ENCODE measurements around the gene UTF1.

UTF1 gene

DNA sequence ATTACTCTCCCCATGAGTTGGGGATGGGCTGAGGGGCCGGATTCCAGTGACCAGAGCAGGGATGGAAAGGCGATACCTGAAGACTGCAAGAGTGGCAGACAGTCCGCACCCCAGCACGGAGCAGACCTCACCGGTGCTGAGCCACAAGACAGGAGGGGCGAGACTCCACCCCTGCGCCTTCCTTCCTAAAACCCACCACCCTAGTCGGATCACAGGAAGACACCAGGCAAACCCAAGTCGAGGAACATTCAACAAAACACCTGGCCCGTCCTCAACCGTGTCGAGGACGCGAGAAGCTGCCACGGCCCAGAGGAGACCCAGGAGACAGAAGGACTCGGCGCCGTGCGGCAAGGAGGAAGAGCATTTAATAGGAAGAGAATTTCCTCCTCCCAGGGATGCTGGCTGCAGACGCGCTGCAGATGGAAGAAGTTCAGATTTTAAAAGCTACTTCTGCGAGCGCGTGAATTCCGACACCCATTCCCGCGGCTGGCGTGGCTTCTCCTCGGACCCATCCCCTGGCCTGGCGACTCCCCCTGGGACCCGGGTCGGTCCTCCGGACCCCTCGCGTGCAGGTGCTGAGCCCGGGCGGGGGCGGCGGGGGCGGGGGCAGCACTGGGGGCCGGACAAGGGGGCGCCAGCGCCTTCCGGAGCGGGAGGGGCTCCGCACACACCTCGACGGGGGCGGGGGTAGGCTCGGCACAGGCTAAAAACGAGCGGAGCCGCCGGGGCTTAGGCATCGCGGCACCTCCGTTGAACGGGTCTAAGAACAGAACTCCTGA lies 563 bp upstream of the UTF1 start:
- DNase-seq, result no peak

DNA sequence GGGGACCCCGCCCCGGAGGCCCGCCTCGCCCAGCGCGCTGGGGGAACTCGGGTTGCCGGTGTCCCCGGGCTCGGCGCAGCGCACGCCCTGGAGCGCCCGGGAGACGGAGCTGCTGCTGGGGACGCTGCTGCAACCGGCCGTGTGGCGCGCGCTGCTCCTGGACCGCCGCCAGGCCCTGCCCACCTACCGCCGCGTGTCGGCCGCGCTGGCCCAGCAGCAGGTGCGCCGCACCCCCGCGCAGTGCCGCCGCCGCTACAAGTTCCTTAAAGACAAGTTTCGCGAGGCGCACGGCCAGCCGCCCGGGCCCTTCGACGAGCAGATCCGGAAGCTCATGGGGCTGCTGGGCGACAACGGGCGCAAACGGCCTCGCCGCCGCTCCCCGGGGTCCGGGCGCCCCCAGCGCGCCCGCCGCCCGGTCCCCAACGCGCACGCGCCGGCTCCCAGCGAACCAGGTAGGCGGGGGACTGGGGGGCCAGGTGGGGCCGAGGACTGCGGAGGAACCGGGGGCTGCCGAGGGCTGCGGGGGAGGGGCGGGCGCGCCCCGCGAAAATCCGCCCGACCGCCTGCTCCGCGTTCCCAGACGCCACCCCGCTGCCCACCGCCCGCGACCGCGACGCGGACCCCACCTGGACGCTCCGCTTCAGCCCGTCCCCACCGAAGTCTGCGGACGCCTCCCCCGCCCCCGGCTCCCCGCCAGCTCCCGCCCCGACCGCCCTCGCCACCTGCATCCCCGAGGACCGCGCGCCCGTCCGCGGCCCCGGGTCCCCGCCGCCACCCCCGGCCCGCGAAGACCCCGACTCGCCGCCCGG lies 574 bp downstream of the UTF1 start:
- DNase-seq, result peak; percentile 40 to 74 (median 62)

DNA sequence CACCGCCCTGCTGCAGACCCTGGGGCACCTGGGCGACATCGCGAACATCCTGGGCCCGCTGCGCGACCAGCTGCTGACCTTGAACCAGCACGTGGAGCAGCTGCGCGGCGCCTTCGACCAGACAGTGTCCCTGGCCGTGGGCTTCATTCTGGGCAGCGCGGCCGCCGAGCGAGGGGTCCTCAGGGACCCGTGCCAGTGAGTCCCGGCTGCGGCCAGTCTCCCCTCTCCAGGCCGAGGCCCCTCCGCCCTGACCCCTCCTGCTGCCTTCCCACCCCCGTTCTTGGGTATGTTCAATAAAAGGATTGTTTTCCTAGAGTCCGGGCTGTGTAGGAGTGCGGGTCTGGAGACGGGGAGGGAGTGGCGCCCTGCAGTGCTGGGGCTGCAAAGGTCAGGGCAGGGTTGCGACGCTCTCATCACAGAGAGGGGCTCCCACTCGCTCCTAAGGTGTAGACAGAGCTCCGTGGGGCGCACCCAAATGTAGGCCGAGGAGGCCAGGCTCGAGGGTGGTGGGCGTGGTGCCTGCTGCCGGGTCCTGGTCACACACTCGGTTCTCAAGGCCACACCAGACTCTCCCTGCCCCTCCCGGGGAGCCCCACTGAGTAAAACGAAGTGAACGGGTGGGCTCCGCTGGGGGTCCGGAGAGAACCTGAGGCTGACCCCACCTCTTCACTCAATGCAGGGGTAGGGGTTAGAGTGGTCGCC lies 1.4 kb downstream of the UTF1 start:
- no peak for DNase-seq

DNA sequence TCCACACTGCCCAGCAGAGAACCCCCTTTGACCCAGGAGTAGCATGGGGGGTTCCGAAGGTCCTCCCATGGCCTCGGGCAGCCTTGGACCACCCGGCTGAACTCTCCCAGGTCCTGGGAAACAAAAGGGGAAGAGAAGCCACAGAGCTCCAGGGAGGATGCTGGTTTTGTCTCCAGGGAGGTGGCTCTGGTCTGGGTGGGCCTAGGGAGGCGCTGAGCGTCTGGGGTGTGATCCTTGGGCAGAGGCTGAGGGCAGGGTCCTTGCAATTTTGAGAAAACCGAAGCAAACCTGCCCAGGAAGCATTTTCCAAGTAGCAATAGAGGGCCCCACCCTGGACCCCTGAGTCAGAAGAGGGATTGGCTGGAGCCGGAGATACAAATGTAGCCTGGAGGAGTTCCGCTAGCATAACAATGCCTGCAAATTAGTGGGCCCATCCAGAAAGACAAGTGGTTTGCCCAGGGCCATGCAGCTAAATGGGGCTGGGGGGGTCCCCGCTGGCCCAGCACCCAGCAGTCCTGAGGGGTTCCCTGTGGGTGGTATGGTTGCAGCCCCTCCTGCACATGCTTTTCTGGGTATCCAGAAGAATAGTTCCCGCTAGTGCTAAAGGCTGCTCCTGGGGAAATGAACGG lies 2.0 kb downstream of the UTF1 start:
- no peak for DNase-seq

DNA sequence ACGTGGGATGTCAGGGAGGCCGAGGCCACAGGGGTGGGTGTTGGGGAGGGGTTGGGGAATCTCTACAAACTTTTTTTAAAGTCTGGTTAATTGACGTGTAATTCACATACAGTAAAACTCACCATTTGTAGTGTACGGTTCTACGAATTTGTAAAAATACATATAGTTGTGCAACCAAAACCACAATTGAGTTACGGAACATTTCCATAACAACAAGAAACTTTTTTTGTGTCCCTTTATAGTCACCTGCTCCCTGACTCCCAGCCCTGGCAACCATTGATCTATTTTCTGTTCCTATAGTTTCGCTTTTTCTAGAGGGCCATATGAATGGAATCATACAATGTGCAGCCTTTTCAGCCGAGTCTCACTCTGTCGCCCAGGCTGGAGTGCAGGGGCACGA lies 4.8 kb downstream of the UTF1 start:
- peak in 1 of 3 donors; percentile 11 for DNase-seq

DNA sequence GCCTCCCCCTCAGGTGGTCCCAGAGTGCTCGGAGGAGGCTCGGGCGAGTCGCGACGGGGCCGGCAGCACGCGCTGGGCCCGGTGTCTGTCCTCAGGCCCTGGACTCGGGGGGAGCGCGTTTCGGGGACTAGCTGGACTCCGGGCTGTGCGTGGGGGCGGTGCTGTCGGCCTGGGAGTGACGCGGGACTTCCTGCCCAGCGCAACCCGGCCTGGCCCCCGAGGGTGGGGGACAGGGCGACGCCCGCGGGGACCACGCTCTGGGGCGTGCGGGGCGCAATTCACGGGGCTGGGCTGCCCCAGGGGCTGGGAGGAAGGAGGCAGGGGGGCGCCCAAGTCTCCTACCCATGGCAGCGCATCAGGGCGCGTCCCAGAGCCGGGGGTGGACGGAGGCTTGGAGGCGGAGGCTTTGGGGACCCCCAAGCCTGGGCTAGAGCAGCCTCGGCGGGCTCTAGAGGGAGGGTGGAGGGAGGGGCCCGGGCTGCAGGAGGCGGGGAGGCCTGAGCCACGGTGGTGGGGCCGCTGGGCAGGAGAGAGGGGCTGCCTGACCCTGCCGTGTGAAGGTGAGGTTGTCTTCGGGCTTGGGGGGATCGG lies 5.3 kb downstream of the UTF1 start:
- peak in 1 of 3 donors; percentile 39 for DNase-seq

DNA sequence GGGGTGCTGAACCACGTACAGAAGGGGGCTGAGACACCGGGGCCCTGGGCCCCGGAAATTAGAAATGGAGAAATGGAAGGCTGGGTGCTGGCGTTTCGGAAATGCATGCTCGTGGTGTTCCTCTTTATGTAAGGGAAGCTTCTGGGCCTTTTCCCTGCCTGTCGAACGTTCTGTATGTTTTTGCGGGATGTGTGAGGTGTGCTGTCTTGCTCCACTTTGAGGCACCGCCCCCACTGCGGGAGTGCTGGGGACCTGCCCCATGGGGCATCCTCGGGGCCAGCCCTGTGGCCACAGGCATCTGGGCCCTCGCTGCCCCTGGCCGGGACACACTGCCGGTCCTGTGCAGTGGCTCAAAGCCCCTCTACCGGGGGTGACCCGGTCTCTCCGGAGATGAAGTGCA lies 5.9 kb downstream of the UTF1 start:
- peak; percentile 58 to 66 (median 64) for DNase-seq

DNA sequence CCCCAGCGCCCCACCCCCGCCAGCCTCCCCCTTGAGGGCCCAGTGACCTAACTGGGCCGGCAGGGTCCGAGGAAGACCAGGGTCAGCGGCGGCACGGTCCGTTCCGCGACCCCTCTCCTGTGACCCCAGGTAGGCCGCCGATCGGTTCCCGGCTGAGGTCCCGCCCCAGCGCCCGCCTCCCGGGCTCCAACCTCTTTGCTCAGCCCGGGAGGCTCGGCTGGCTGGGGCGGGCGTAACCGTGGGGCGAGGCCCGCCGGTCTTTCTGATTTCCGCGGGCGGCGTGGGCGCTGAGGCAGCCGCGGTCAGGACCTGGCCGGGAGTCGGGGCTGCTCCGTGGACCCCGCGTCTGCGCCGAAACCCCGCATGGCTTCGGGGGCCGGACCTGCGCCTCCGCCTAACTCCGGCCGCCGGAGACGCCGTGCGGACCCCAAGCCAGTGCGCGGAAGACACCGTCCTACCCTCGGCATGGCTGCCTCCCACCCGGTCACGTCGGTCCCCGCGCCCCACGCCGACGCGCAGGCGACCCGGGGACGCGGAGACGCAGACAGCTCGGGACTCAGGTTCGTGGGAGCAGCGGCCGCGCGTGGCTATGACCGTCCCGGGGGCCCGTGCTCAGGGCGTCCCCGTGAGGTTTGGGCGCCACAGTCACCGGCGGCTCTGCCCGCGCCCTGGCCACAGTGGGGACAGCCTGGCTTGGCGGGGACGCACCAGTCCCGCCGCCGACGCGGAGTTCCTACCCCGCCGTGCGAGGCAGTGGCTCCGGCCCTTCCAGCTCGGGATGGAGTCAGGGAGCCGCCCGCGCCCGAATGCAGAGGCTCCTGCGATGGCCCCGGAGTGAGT lies 6.6 kb downstream of the UTF1 start:
- DNase-seq, result peak in 1 of 3 donors; percentile 48

DNA sequence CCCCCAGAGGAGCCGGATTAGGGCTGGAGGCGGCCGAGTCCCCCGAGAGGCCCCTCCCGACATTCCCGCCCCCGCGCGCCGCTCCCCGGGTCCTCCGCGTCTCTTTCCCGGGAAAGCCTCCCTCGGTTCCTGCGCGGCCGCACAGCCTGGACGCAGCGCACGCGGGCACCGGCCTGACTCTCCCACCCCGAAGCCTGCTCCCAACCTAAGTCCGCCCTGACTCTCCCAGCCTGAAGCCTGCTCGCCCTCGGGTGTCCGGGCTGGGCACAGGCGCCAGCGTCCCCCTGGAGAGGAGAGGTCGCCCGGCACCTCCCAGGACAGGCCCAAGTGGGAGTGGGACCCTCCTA lies 7.2 kb downstream of the UTF1 start:
- no peak for DNase-seq

DNA sequence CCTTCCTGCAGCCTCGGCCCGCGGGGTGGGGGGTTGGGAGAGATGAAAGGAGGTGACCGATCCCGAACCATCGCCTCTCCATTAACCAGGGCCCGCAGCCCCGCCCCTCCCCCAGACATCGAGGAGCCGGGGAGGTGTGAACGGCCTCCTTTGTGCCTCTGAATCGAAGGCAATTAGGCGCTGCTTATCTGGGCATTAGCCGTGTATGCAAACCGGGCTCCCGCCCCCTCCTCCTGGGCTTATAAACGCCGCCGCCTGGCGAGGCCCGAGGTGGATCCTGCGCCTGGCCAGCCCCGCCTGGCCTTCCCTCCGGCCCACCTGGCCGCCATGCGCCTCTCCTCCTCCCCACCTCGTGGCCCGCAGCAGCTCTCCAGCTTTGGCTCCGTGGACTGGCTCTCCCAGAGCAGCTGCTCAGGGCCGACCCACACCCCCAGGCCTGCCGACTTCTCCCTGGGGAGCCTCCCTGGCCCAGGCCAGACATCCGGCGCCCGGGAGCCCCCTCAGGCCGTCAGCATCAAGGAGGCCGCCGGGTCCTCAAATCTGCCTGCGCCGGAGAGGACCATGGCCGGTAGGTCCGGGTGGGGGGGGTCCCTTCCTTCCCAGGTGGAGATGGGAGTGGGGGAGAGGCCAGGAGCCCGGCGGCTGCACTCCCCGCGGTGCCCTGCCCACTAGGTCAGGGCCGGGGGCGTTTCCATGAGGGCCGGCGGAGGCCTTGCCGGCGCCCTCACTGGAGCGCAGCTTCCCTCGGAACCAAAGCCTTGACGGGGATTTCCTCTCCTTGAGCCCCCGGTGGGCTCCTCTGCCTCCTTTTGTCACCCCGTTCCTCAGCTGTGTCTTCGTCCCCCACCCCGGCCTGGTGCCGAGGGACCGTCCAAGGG lies 7.8 kb downstream of the UTF1 start, which contains the start of gene VENTX:
Gene VENTX, plus strand, starts transcription at position 268 of the 878 bp plus-strand sequence. Its CDS starts 60 bp downstream, at position 328.
- DNase-seq, result no peak

DNA sequence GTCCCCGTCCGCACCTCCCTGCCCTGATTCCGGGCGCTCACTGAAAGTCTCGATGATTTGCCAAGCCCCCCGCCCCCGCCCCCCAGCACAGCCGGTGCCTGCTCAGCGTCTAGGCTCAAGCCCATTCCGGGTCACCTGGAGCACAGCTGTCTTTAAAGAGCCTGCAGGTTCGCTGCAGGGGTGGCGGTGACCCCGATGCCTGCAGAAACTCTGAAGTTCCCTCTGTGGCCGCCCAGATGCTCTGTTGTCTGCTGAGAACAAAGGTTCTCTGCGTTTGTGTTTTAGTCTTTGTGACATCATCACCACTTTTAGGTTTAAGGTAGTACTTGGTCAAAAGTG lies 8.4 kb downstream of the UTF1 start:
- DNase-seq, result no peak

DNA sequence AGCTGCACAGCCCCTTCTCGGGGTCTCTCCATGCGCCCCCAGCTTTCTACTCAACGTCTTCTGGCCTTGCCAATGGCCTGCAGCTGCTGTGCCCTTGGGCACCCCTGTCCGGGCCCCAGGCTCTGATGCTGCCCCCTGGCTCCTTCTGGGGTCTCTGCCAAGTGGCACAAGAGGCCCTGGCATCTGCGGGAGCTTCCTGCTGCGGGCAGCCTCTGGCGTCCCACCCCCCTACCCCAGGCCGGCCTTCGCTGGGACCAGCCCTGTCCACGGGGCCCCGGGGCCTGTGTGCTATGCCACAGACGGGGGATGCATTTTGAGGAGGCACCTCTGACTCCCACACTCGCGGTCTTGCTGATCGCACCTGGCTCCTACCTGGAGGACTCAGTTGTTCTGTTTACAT lies 10.0 kb downstream of the UTF1 start:
- DNase-seq, result no peak

DNA sequence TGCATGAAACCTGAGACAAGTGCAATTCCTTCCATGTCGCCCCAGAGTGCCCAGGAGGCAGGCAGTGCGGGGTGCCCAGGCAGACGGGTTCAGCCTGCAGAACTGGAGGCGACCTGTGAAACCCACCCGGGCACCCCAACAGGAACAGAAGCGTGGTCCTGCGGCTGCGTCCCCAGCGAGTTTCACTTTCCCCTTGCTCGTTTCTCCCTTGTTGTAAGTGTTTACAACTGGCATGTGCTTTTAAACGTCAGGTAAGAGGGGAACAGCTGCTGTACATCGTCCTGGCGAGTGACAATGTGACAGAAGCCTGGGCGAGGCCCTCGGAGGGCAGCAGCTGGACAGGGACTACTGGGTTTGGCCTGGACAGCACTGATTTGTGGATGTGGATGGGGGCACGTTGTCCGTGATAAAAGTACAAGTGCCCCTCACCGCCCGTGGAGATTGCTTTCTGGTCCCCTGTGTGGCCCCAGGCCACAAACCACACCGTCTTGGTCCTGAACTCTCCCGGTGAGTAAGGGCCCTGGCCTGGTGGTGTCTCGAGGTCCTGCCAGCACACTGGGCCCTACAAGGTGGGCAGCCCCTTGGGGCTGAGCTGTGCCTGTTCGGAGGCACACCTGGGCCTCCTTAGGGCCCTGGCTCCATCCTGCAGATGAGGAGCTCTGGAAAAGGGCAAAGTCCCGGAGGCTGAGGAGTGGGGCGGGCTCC lies 11.6 kb downstream of the UTF1 start:
- DNase-seq, result peak in 1 of 3 donors; percentile 30

DNA sequence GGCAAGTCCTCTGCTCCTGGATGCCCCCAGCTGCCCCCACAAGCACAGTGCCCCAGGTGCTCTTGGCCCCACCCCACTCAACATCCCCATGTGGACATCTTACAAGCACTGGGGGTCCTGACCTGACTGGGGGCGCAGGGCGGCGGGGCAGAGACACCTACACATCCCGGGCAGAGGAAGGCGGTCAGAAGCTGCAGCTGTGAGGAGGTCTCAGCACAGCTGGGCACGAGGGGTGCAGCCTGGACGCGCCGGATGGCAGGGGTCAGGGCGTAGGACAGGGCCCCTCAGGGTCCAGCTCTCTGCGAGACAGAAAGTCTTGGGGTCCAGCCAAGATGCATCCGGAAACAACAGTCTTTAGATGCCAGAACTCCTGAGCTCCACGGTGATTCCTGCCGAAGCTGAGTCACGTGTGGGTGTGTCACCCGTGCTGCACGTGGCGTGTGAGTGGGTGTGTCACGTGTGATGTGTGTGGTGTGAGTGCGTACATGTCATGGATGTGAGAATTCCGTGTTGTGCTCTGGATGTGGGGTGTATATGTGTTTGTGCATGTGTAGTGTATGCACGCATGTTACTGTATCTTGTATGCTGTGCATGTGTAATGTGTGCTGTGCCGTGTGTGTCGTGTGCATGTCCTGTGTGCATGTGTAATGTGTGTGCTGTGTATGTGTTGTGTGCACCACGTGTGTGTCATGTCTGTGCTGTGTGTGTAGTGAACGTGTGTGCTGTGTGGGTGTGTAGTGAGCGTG lies 12.8 kb downstream of the UTF1 start:
- no peak for DNase-seq

DNA sequence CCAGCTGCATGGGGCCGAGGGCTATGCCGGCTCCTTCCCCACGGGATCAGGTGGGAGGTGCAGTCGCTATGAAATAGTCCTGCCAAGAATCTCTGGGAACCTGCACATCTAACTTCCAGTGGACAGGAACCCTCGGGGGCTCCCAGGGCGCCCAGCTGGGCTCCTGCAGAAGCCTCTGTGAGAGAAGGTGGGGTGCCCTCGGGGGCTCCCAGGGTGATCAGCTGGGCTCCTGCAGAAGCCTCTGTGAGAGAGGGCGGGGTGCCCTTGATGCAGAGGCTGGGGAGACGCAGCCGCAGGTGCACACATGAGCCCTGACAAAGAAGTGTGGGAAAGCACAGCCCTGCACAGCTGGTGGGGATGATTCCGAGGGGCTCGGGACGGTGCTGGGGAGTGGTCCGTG lies 13.6 kb downstream of the UTF1 start:
- DNase-seq, result no peak

DNA sequence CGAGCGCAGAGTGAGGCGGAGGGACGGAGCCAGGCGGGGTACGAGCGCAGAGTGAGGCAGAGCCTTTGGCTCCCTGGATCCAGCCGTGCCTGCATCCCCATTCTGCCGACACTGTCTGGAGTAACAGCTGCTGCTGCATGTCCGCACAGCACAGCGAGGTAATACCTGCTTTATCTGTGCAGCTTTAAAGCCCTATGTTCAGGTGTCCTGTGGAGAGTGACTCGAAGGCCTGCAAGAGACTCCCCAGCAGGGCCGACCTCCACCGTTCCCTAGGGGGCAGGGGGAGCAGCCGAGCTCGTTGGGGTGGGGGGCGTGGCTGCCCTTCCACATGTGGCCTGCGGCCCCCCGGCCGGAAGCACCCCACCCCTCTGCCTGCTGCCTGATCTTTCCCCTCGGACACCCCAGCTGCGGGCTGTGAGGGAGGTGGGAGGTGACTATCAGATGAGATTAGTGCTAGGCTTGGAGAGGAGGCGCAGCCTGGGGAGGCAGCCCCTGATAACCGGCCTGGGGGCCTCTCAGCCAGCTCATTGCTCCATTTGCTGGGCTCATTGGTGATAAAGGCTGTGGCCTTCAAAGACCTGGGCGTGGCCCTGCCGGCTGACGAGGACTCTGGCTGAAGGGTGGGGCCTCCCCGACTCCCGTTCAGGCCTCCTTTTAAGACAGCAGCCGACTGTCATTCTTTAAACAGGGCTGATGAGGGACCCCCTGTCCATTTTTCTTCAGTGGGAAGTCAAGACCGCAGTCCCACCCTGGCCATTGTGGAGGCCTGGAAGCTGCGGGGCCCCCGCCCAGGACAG lies 15.6 kb downstream of the UTF1 start:
- no peak for DNase-seq

DNA sequence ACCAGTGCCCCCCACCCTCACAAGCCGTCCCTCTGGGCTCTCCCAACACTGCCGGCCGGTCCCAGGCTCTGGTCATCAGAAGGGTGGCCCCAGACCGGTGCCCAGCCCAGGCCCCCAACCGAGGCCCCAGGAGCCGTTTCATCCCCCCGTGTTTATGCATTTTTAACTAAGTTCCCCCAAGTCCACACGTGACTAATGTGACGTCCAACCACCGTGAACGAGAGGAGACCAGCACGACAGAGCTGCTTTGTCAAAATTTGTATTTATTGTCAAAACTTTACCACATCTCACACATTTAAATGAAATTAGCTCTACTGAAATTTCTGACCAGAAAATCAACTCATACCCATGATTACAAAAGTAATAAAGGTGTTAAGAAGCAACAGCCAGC lies 16.2 kb downstream of the UTF1 start:
- DNase-seq, result no peak

DNA sequence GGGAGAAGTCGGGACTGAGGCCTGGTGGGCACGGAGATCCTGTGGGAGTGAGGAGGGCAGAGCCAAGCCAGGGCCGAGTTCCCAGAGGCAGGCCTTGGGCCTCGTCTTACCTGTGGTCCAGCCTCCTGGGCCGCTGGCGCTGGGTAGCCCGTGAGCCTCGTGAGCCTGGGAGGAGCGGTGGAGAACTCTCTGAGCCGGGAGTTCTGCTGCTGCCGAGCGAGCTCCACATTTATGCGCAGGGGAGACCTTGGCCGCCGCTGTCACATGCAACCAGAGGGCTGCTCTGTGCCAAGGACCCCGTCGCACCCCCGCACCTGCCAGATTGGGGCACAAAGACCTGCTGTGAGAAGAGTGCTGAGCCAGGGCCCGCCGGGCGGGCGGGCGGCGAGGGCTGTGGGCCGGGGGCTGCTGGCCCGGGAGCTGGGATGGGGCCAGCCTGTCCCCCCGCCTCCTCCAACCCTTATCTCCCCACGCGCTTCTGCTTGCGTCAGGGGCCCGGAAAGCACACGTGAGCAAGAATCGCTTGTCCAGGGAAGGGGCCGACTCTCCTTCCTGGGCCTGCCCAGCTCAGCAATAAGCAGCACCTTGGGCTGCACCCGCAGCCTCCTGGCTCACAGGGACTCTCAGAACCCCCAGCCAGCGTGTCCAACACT lies 17.8 kb downstream of the UTF1 start:
- no peak for DNase-seq

Data from suppressor macrophage treated with lipopolysaccharide for 1 hour (primary cell).